HG03103 (cell line): Measurements from ENCODE around the gene RPL36A.

ENCODE experiments used
- ATAC-seq: cut with Tn5 transposase; IDR thresholded peaks from one replicate; pipeline ENCODE4 v1.9.1; 2021; ENCODE audit warnings: low read depth; ENCODE audit not compliant: unreplicated experiment

RPL36A gene

GRCh38 chrX:101391831-101392230, 1.0 kb downstream of the RPL36A start:
- no peak for ATAC-seq

- ATAC-seq = no peak
Observed at GRCh38 chrX:101393530-101394305, 2.9 kb downstream of the RPL36A start.

GRCh38 chrX:101394372-101394771, 3.6 kb downstream of the RPL36A start:
- no peak for ATAC-seq

GRCh38 chrX:101395789-101396188, 5.0 kb downstream of the RPL36A start:
- no peak for ATAC-seq

- no peak for ATAC-seq
Observed at GRCh38 chrX:101397779-101398178, 7.0 kb downstream of the RPL36A start.

- ATAC-seq = no peak
Observed at GRCh38 chrX:101398694-101399093, 7.9 kb downstream of the RPL36A start.

- ATAC-seq = no peak
Observed at GRCh38 chrX:101399825-101400224, 9.0 kb downstream of the RPL36A start.

GRCh38 chrX:101407167-101407747, 16.4 kb downstream of the RPL36A start:
- no peak for ATAC-seq

GRCh38 chrX:101407748-101408531, 17.1 kb downstream of the RPL36A start, which contains the start of the genes GLA and HNRNPH2:
Gene GLA, minus strand, starts transcription at chrX:101407925. Its CDS starts 22 bp downstream, at chrX:101407903.
Gene HNRNPH2, plus strand, starts transcription at chrX:101408222. Its CDS starts 3,767 bp downstream, at chrX:101411989.
- peak; percentile 86 for ATAC-seq

- no peak for ATAC-seq
Observed at GRCh38 chrX:101408532-101408841, 17.7 kb downstream of the RPL36A start.

GRCh38 chrX:101409043-101409442, 18.2 kb downstream of the RPL36A start:
- ATAC-seq = no peak

- ATAC-seq = no peak
Observed at GRCh38 chrX:101410461-101410860, 19.6 kb downstream of the RPL36A start.

- no peak for ATAC-seq
Observed at GRCh38 chrX:101411984-101412383, 21.2 kb downstream of the RPL36A start.

GRCh38 chrX:101415180-101416145, 24.7 kb downstream of the RPL36A start:
- ATAC-seq = peak; percentile 40

GRCh38 chrX:101416691-101417090, 25.9 kb downstream of the RPL36A start:
- ATAC-seq = no peak

- ATAC-seq = no peak
Observed at GRCh38 chrX:101417190-101417589, 26.4 kb downstream of the RPL36A start.

GRCh38 chrX:101417981-101418841, 27.4 kb downstream of the RPL36A start:
- ATAC-seq = no peak

GRCh38 chrX:101419489-101419888, 28.7 kb downstream of the RPL36A start:
- ATAC-seq = no peak

- ATAC-seq = no peak
Observed at GRCh38 chrX:101427954-101428353, 37.1 kb downstream of the RPL36A start.
